Parathyroid adenoma (tissue), 2 donors: ENCODE measurements around the gene BDKRB2.
A peak's percentile ranks its signal among the peaks of the same experiment; 100 is the strongest.

Experiments used
- H2AFZ ChIP-seq: fragments of 300-600 bp; sonication (generic); one replicate; pipeline ENCODE4 v1.7.0; 2017; ENCODE audit warnings: antibody characterized with exemption, mild to moderate bottlenecking
- H3K27ac ChIP-seq: fragments of 300-600 bp; sonication (generic); one replicate; pipeline ENCODE4 v1.7.0; 2017
- H3K27me3 ChIP-seq: fragments of 300-600 bp; sonication (generic); one replicate; pipeline ENCODE4 v1.7.0; 2017; ENCODE audit warnings: low read length; ENCODE audit not compliant: control insufficient read depth, insufficient read depth
- H3K36me3 ChIP-seq: fragments of 300-600 bp; sonication (generic); one replicate; pipeline ENCODE4 v1.7.0; 2017; ENCODE audit warnings: low read length; ENCODE audit not compliant: control insufficient read depth, insufficient read depth
- H3K4me1 ChIP-seq: fragments of 300-600 bp; sonication (generic); one replicate; pipeline ENCODE4 v1.7.0; 2017; ENCODE audit warnings: control low read depth
- H3K4me2 ChIP-seq: fragments of 300-600 bp; sonication (generic); one replicate; pipeline ENCODE4 v1.7.0; 2017; ENCODE audit warnings: low read length
- H3K4me3 ChIP-seq: fragments of 300-600 bp; sonication (generic); one replicate; pipeline ENCODE4 v1.7.0; 2017; ENCODE audit warnings: low read depth, low read length
- H3K79me2 ChIP-seq: fragments of 300-600 bp; sonication (generic); one replicate; pipeline ENCODE4 v1.7.0; 2017; ENCODE audit warnings: control low read depth
- H3K9ac ChIP-seq: fragments of 300-600 bp; sonication (generic); one replicate; pipeline ENCODE4 v1.7.0; 2017; ENCODE audit warnings: mild to moderate bottlenecking
- H3K9me3 ChIP-seq: fragments of 300-600 bp; sonication (generic); one replicate; pipeline ENCODE4 v1.7.0; 2017; ENCODE audit warnings: low read length; ENCODE audit not compliant: control insufficient read depth
- TF ChIP-seq, protein P1 (sequence below): fragments of 300-600 bp; sonication (generic); IDR thresholded peaks from one replicate; pipeline ENCODE4 v1.7.0; 2017; ENCODE audit warnings: antibody characterized with exemption, mild to moderate bottlenecking
- donor health status: primary hyperparathyroidism.

BDKRB2 gene

DNA sequence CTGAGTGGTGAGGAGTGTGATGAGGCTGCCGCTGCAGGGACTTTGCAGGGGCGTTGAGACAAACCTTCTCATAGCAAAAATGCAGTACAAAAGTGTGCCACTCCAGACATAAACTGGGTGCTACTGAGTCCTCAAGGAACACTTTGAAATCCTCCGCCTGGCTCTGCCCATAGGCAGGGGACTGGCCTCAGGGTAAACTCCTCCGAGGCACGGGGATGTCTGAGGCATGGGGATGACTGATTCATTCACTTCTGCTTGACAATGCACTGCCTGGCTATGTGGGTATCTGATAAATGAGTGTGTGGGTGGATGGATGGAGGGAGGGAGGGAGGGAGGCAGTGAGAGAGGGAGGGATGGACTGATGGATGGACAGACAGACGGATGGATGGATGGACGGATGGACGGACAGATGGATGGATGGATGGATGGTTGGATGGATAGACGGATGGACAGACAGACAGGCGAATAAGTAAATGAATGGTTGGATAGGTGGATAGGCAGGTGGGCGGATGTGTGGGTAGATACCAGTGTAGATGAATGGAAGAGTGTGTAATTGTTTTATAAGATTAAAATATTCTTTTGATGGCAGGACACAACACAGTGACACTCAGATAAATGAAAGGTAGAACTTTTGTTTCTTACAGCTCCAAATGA lies 2.1 kb upstream of the BDKRB2 start:
- Histone ChIP-seq H3K4me3 (no peak overlapping the region), H3K9ac (no peak overlapping the region), H3K27ac (no peak overlapping the region), H3K79me2 (no peaks in the 10 kb centered on the region), H3K4me1 (no peaks in the 10 kb centered on the region), H3K36me3 (no peaks in the 10 kb centered on the region), H3K27me3 (no peaks in the 10 kb centered on the region), H3K9me3 (no peaks in the 10 kb centered on the region), H3K4me2 (no peak overlapping the region), H2AFZ (no peak overlapping the region)
- TF ChIP-seq, protein P1, sequence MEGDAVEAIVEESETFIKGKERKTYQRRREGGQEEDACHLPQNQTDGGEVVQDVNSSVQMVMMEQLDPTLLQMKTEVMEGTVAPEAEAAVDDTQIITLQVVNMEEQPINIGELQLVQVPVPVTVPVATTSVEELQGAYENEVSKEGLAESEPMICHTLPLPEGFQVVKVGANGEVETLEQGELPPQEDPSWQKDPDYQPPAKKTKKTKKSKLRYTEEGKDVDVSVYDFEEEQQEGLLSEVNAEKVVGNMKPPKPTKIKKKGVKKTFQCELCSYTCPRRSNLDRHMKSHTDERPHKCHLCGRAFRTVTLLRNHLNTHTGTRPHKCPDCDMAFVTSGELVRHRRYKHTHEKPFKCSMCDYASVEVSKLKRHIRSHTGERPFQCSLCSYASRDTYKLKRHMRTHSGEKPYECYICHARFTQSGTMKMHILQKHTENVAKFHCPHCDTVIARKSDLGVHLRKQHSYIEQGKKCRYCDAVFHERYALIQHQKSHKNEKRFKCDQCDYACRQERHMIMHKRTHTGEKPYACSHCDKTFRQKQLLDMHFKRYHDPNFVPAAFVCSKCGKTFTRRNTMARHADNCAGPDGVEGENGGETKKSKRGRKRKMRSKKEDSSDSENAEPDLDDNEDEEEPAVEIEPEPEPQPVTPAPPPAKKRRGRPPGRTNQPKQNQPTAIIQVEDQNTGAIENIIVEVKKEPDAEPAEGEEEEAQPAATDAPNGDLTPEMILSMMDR: no peak

DNA sequence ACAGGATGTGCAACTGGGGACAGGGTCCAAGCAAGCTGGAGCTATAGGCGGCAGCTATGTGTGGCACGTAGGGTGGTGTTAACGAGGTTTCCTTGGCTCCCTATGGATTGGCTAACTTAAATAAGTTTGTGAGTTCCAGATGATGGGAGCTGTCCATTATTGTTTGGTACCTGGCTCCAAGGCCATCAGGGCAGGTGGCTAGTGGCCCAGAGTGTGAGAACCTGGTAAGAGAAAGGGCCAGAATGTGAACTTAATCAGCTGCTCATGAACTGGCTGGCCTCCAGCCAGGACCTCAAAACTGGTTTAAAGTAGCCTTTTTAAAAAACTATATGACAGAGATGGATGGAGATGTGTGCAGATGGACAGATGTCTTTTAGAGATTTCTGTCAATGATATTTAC lies 1.5 kb upstream of the BDKRB2 start:
- H3K27me3 ChIP-seq: no peaks in the 10 kb centered on the region
- no peaks in the 10 kb centered on the region for H3K36me3 ChIP-seq
- no peaks in the 10 kb centered on the region for H3K79me2 ChIP-seq
- H3K27ac ChIP-seq: no peak overlapping the region
- no peaks in the 10 kb centered on the region for H3K4me1 ChIP-seq
- no peak overlapping the region for H3K9ac ChIP-seq
- no peak overlapping the region for H3K4me3 ChIP-seq
- H2AFZ ChIP-seq: no peak overlapping the region
- no peaks in the 10 kb centered on the region for H3K9me3 ChIP-seq
- H3K4me2 ChIP-seq: no peak overlapping the region
- TF ChIP-seq, protein P1: no peak

DNA sequence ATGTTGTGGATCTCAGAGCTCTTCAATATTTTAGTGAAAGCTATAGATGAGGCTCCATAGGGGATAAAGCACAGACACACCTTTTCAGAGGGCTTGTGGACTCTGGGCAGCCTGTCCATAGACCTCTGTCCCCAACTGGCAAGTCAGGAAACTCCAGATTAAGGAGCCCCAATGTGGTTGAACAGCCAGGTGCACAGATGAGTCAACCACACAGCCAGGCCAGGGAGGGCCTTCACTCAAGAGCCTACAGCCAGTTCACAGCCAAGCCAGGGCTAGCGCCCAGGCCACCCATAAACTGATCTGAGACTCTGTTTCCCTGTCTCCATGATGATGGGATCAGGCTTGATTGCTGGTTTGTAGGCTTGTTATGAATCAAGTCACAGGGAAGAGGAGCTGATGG lies 1.0 kb upstream of the BDKRB2 start:
- no peaks in the 10 kb centered on the region for H3K9me3 ChIP-seq
- H3K4me2 ChIP-seq: peak overlapping the region; percentile 68
- no peaks in the 10 kb centered on the region for H3K4me1 ChIP-seq
- no peaks in the 10 kb centered on the region for H3K27me3 ChIP-seq
- H3K36me3 ChIP-seq: no peaks in the 10 kb centered on the region
- peak overlapping the region; percentile 85 for H2AFZ ChIP-seq
- peak overlapping the region; percentile 33 for H3K27ac ChIP-seq
- H3K9ac ChIP-seq: no peak overlapping the region
- TF ChIP-seq, protein P1: no peak
- H3K4me3 ChIP-seq: no peak overlapping the region
- no peaks in the 10 kb centered on the region for H3K79me2 ChIP-seq

DNA sequence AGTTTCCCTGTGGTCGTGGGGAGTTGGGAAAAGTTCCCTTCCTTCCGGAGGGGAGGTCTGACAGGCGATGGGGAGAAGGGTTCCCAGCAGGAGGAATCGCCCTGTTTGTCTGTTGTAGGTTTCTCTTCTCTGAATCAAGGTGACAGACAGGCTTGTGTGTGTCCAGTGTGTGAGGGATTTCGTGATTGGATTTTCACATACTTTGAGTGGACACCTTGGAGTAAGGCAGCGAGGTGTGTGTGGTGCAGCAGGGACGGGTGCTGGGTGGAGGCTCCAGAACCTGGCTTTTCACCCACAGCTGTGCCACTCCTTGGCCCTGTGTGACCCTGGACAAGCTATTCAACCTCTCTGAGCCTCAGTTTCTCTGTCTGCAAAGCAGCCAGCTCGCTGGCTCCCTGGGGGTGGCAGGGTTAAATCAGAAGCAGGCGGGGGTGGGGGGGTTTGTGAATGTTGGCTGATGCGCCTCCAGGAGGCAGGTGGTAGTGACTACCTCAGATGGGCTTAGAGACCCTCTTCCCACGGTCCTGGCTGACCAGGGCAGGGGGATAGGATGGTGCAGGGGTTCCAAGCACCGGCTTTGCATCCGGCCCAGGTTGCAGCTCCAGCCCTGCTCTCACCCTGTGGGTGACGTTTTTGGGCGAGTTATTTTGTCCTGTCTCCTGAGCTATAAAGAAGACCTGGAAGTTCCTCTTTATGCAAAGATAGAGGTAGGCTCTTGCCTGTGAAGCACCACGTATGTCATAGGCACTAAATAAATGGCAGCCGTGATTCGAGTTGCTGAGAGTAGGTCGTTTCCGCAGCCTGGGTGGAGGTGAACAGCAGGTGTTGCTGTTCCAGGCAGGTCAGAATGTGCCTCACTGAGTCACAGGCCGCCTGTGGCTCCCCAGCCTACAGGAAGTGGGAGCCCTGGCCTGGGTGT lies 679 bp downstream of the BDKRB2 start:
- TF ChIP-seq, protein P1: no peak
- Histone ChIP-seq H2AFZ (peak overlapping the region; percentile 85), H3K9ac (no peak overlapping the region), H3K9me3 (no peaks in the 10 kb centered on the region), H3K27ac (peak overlapping the region; percentile 45), H3K27me3 (no peaks in the 10 kb centered on the region), H3K4me3 (peak overlapping the region; percentile 48), H3K4me2 (peak overlapping the region; percentile 68), H3K4me1 (no peaks in the 10 kb centered on the region), H3K79me2 (no peaks in the 10 kb centered on the region), H3K36me3 (no peaks in the 10 kb centered on the region)
